ENCODE data around the gene AOC3.
A peak's percentile ranks its signal among the peaks of the same experiment; 100 is the strongest.

The AOC3 gene

DNA sequence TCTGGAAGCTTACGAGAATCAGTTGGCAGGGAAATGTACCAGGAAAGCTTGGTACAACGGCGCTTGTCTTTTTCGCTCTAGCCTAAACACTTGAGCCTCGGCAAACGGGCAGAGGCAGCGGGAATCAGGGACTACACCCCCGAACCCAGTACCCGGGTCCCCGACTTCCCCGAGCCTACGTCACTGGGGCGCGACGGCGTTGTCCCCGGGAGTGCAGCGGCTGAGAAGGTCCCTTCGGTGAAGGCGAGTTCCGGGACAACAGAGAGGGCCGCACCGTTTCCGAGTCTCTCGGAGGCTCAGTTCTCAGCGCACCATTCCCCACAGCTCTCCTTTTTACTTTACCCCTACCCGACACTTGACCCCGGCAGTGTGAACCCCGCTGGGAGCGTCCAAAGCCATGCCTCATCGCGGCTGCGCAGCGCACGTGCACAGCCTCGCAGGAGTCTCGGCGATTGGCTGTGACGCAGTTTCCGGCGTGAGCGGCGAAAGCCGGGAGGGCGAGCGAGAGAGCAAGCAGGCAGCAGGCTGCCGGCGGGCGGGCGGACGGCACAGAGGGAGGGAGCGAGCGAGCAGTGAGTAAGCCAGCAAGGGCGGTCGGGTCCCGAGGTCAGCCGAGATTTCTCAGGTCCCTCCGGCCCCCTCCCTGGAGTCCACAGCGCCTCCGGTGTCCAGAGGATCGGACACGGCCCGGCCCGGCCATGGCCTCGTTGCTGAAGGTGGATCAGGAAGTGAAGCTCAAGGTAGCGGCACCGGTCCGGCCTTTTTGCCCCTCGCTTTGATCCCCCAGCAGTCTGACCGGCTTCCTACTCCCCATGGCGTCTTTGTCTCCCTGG is 17.8 kb upstream of the AOC3 start, which contains the start of gene PSME3:
PSME3 (plus strand) TSS at position 464 of the 833 bp plus-strand sequence; CDS start at position 699, 235 bp downstream.
- peak within 1 kb of the TSS; percentile 97 for H3K4me3 ChIP-seq (ENCODE audit: low read length)
- TF ChIP-seq, protein P1, sequence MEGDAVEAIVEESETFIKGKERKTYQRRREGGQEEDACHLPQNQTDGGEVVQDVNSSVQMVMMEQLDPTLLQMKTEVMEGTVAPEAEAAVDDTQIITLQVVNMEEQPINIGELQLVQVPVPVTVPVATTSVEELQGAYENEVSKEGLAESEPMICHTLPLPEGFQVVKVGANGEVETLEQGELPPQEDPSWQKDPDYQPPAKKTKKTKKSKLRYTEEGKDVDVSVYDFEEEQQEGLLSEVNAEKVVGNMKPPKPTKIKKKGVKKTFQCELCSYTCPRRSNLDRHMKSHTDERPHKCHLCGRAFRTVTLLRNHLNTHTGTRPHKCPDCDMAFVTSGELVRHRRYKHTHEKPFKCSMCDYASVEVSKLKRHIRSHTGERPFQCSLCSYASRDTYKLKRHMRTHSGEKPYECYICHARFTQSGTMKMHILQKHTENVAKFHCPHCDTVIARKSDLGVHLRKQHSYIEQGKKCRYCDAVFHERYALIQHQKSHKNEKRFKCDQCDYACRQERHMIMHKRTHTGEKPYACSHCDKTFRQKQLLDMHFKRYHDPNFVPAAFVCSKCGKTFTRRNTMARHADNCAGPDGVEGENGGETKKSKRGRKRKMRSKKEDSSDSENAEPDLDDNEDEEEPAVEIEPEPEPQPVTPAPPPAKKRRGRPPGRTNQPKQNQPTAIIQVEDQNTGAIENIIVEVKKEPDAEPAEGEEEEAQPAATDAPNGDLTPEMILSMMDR (IDR thresholded peaks at IDR 0.05; ENCODE audit: insufficient read depth, low read depth, low read length, missing control alignments), result no peak
- peak; percentile 93 for DNase-seq (ENCODE audit: low read depth)

DNA sequence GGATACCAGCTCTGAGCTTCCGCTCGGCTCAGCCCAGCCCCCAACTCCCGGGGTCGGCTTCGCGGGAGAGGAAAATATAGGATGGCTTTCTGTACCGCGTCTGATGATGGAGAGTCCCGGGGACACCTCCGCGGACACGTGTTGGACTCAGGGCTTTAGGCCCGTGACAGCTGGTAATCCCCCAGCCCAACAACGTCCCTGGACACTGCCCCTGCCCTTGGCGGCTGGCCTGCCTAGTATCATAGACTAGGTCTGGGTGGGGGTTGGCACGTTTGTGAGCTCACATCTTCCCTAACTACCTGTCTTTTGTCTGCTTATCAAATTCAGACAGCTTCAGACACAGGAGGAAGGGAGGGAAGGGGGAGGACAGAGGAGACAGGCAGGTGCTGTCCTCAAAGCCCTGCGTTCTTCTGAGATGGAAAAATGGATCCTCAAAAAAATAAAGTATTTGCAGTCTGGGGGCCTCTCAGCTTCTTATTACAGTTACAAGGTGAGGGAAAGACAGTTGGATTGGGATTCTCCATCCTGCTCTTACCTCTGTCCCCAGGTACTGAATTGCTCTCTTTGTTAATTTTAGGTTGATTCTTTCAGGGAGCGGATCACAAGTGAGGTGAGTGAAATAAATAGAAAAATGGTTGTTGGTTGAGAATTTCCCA is 17.1 kb upstream of the AOC3 start:
- peak overlapping the region; percentile 97 for H3K4me3 ChIP-seq (ENCODE audit: low read length)
- TF ChIP-seq, protein P1 (IDR thresholded peaks at IDR 0.05; ENCODE audit: insufficient read depth, low read depth, low read length, missing control alignments), result no peak
- no peak for DNase-seq (ENCODE audit: low read depth)

DNA sequence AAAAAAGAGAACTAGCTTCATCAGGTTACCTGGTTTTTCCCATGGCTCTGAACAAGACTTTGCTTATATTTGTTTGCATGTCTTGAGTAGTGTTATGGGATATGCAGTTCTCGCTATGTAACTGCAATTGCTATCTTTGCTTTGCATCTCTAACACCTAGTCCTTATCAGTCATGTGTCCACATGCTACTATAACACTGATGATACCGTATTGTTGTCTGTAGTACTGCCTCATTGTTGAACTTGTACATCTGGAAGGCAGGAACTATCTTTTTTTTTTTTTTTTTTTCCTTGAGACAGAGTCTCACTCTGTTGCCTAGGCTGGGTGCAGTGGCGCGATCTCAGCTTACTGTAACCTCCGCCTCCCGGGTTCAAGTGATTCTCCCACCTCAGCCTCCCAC is 15.3 kb upstream of the AOC3 start:
- DNase-seq (ENCODE audit: low read depth), result no peak
- no peak overlapping the region for H3K4me3 ChIP-seq (ENCODE audit: low read length)
- TF ChIP-seq, protein P1 (IDR thresholded peaks at IDR 0.05; ENCODE audit: insufficient read depth, low read depth, low read length, missing control alignments), result no peak

DNA sequence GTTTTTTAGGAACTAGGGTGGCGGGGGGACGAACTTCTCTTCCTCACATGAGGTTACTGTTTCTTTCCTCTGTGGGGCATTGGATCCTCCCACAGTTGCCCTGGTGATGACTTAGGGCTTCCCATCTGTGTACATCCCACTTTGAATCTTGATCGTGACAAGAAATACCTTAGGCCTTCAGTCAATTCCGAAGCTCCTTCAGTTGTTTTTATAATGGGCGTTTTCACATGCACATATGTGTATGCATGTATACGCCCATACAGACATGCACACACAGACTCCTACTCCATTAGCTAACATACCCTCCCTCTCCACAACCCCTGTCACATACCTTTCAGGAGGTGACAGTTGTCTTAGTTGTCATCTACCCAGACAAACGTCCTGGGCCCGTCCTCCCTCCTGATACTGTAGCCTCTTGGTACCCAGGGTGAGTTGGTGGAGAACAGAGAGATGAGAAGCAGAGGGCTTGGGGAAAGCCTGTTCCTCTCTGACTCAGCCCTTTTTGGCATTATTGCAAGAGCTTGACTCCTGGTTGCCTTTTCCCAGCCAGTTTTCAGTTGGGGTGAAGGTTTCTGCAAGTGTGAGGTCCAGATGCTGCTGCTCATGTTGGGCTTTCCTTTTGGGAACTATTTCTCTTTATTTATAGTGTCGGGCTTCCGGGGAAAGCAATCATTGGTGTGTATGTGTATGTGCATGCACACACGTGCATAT is 8.9 kb upstream of the AOC3 start:
- no peak for DNase-seq (ENCODE audit: low read depth)
- no peak overlapping the region for H3K4me3 ChIP-seq (ENCODE audit: low read length)
- TF ChIP-seq, protein P1 (IDR thresholded peaks at IDR 0.05; ENCODE audit: insufficient read depth, low read depth, low read length, missing control alignments), result no peak

DNA sequence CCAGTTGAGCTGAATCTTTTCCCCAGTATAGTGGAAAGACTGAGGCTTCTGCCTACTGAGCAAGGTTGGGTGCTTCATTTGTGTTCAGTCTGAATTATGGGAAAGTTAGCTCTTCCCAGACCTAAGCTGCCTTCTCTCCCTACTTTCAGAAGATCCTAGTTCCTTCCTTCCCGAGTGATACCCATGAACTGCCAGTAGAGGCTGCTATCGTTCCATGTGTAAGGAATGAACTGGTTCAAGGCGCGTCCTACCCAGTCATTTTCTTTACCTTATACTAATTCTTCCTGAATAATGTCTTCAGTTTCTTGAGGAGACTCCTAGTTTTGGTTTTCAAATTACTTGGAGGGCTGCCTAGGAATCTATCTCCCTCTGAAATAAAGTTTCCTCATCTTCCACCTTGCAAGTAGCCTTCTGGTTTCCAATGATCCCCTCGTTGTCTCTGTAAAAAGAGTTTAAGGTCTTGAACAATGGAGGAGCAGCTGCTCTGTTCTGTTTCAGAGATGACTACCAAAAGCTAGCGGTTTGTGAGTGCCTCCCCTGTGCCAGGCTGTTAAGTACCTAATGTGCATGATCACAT is 7.6 kb upstream of the AOC3 start:
- no peak overlapping the region for H3K4me3 ChIP-seq (ENCODE audit: low read length)
- TF ChIP-seq, protein P1 (IDR thresholded peaks at IDR 0.05; ENCODE audit: insufficient read depth, low read depth, low read length, missing control alignments), result peak; percentile 100
- peak; percentile 75 for DNase-seq (ENCODE audit: low read depth)

DNA sequence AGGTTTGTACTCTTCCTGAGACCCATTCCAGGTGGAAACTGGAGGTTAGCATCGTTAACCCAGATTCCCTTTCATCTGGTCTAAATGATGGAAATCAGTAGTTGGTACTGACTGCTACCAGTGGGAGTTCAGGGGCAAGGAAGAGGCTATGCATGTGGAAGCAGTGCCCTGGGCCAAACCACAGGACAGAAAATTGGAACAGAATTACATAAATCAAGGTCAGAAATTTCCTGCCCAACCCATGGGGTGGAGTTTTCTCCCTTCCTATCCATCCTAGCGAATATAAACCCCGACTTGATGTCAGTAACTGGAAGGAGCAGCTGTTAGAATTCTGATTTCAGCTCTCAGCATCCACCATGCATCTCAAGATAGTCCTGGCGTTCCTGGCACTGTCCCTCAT is 6.7 kb upstream of the AOC3 start, which contains the start of gene AOC2:
AOC2 (plus strand) TSS at position 310 of the 400 bp plus-strand sequence; CDS start at position 357, 47 bp downstream.
- DNase-seq (ENCODE audit: low read depth), result no peak
- H3K4me3 ChIP-seq (ENCODE audit: low read length), result no peak within 1 kb of the TSS
- TF ChIP-seq, protein P1 (IDR thresholded peaks at IDR 0.05; ENCODE audit: insufficient read depth, low read depth, low read length, missing control alignments), result no peak

Measured in epithelial cell of esophagus (primary cell).